ENCODE data around the gene SSH2. TPM values are rescaled to one million over a fixed set of nuclear protein-coding genes. Genes with fewer than 3 reads are reported as not detected.
A peak's percentile ranks its signal among the peaks of the same experiment; 100 is the strongest.

The SSH2 gene
- total and polyA plus RNA-seq, 8 donors = 8.4 to 19.1 (median 10.3) TPM

DNA sequence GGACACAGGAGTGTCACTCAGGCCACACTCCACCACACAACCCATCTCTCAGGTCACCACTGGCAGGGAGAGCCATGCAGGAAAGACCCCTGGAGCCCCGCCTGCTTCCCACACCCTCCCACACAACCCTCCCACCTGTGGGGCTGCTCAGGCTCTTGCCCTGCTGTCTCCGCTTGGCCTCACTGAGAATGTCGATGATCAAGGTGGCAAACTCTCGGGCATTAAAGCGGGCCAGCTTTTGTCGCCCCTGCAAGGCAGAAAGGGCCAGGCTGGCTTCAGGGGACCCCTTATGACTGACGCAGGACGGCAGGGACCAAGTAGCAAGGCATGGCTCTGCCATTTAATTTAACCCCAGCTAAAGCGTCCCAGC is 353.0 kb downstream of the SSH2 start:
- no peak for FAIRE-seq
- no peak overlapping the region for H3K4me3 ChIP-seq
- 95 to 100% methylated on average over 9 of the region's 9 CpGs for WGBS, 2 donors
- no peaks in the 10 kb centered on the region for H3K9me3 ChIP-seq
- H3K36me3 ChIP-seq = no peaks in the 10 kb centered on the region
- ATAC-seq = no peak
- H3K27me3 ChIP-seq = no peaks in the 10 kb centered on the region
- H3K4me1 ChIP-seq = peaks cover 3 to 9% (median 5%) of the 10 kb centered on the region in 3 donors
- no peak overlapping the region for H3K27ac ChIP-seq
- TF ChIP-seq, protein P1, sequence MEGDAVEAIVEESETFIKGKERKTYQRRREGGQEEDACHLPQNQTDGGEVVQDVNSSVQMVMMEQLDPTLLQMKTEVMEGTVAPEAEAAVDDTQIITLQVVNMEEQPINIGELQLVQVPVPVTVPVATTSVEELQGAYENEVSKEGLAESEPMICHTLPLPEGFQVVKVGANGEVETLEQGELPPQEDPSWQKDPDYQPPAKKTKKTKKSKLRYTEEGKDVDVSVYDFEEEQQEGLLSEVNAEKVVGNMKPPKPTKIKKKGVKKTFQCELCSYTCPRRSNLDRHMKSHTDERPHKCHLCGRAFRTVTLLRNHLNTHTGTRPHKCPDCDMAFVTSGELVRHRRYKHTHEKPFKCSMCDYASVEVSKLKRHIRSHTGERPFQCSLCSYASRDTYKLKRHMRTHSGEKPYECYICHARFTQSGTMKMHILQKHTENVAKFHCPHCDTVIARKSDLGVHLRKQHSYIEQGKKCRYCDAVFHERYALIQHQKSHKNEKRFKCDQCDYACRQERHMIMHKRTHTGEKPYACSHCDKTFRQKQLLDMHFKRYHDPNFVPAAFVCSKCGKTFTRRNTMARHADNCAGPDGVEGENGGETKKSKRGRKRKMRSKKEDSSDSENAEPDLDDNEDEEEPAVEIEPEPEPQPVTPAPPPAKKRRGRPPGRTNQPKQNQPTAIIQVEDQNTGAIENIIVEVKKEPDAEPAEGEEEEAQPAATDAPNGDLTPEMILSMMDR (IDR thresholded peaks at IDR 0.05) = no peak
- intact Hi-C loops (cut with DNase I) = no loop called here
- DNase-seq = peak in 1 of 6 donors; percentile 13

DNA sequence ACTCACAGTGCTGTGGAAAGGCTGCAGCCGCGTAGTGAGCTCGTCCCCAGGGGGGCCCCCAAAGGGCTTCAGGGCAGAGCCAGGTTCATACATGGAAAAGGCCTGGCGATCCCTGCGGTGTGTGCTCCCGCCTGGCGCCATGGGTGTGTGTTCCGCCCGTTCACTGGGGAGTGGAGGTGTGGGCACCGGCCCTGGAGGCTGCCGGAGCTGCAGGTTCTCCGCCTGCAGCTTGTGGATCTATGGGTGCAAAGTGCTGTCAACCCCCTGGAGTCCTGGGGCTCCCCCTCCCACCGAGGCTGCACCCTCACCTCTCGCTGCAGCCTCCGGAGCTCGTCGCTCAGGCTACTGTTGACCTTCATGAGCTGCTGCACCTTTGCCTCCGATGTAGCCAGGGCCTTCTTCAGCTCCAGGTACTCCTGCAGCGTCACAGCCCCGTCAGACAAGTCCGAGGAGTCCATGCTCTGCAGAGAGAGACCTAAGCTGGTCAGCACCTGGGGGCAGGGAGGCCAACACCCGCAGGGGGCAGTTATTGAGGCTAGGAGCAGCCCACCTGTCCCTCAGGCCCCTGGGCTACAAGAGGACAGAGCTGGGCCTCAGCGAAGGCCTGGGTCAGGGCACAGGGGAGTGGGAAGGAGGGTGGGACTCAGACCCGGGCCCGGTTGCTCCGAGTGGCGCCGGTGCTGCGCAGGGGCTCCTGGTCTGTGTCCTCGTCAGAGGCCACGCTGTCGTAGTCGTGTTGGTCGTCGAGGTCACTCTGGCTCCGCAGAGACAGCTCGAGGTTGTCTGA is 353.6 kb downstream of the SSH2 start:
- FAIRE-seq (no peak), ATAC-seq (no peak), DNase-seq (peak in 3 of 6 donors; percentile 13 to 80 (median 51))
- Histone ChIP-seq H3K36me3 (no peaks in the 10 kb centered on the region), H3K9me3 (no peaks in the 10 kb centered on the region), H3K4me1 (peaks cover 6 to 9% (median 7%) of the 10 kb centered on the region in 3 donors), H3K4me3 (no peak overlapping the region), H3K27ac (no peak overlapping the region), H3K27me3 (no peaks in the 10 kb centered on the region)
- intact Hi-C loops (cut with DNase I) = no loop called here
- 93 to 94% methylated on average over 37 of the region's 37 CpGs for whole genome bisulfite sequencing, 2 donors
- TF ChIP-seq, protein P1 (IDR thresholded peaks at IDR 0.05) = no peak

Other genes with a start within 250 kb of the SSH2 start
- gene EFCAB5, start 11.4 kb upstream of the SSH2 start, total RNA-seq = under 1 TPM in 5 of 6 donors, not detected in 1; 0.09 to 0.47 (median 0.38) TPM
- under 1 TPM; 0.11 to 0.54 TPM for gene EFCAB5, start 11.4 kb upstream of the SSH2 start, polyA plus RNA-seq
- gene NSRP1, start 186.6 kb upstream of the SSH2 start, total RNA-seq = 10 to 100 TPM; 13.8 to 18.2 (median 15.0) TPM
- 10 to 100 TPM; 15.4 to 24.2 TPM for gene NSRP1, start 186.6 kb upstream of the SSH2 start, polyA plus RNA-seq

All from pancreas (tissue), 10 donors.